HFFc6 (cell line): Measurements from ENCODE around the gene MYOCD. TPM values are rescaled to one million over a fixed set of nuclear protein-coding genes. Genes with fewer than 3 reads are reported as not detected.

Source experiments
- DNase-seq: peaks from one replicate; pipeline ENCODE4 v3.0.0-alpha.2; 2018
- H3K27ac Mint-ChIP-seq: 2 replicates; pipeline ENCODE4 v1.8.0; 2020; ENCODE audit warnings: mild to moderate bottlenecking, mixed read lengths
- H3K27me3 Mint-ChIP-seq: 2 replicates; pipeline ENCODE4 v1.8.0; 2021; ENCODE audit warnings: mild to moderate bottlenecking, moderate library complexity, mixed read lengths; ENCODE audit not compliant: insufficient read depth
- H3K36me3 Mint-ChIP-seq: 2 replicates; pipeline ENCODE4 v1.8.0; 2021; ENCODE audit warnings: low read depth, mixed read lengths
- H3K4me1 Mint-ChIP-seq: 2 replicates; pipeline ENCODE4 v1.8.0; 2020; ENCODE audit warnings: low read depth, mixed read lengths
- H3K4me3 Mint-ChIP-seq: 2 replicates; pipeline ENCODE4 v1.8.0; 2020; ENCODE audit warnings: mild to moderate bottlenecking, moderate library complexity, mixed read lengths
- H3K9me3 Mint-ChIP-seq: 2 replicates; pipeline ENCODE4 v1.8.0; 2020; ENCODE audit warnings: mild to moderate bottlenecking, mixed read lengths
- total RNA-seq, 6 experiments: library from RNA; stranded (reverse); fragmentation: NEBNext Ultra II Directional; extraction: Animal tissue kit (Norgen Biotek cat#: 25700); gene quantifications; 2 replicates in 1 of 6; 3 replicates in 5 of 6; pipeline ENCODE4 v1.2.3, GENCODE V29; 2021
- TF ChIP-seq, protein P1 (sequence below): fragments of 200-600 bp; sonication (generic); IDR thresholded peaks from 2 replicates; pipeline ENCODE4 v1.5.0; 2021; ENCODE audit warnings: antibody characterized with exemption, mild to moderate bottlenecking

MYOCD gene
- total RNA-seq, 6 experiments from 2014 or later, result 6.5 to 8.5 (median 7.1) TPM

DNA sequence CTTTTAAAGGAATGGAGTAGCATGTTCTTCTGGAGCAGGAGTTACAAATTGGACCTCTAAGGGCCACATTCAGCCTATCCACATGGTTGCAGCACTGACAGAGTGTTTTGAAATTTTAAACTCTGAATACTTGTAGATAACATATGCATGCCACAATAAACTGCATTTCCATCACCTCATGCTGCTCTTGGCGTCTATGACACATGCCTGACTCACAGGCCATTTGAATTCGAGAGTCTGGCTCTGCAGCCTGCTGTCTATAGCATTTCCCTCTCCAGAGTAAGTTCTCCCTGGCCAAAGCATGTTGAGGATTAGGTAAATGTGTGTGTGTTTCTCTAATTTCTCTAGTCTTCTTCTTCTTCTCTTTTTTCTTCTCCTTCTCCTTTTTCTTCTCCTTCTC, 28.7 kb upstream of the MYOCD start:
- Mint-ChIP-seq H3K27me3 (no peaks in the 10 kb centered on the region; the same call in 1 of the 2 replicates), H3K9me3 (no peaks in the 10 kb centered on the region), H3K4me3 (peak overlapping the region; percentile 16; the same call in 1 of the 2 replicates), H3K4me1 (peaks cover 33% of the 10 kb centered on the region), H3K27ac (peak overlapping the region; percentile 70), H3K36me3 (peaks cover 6% of the 10 kb centered on the region; the same call in 1 of the 2 replicates)
- TF ChIP-seq, protein P1, sequence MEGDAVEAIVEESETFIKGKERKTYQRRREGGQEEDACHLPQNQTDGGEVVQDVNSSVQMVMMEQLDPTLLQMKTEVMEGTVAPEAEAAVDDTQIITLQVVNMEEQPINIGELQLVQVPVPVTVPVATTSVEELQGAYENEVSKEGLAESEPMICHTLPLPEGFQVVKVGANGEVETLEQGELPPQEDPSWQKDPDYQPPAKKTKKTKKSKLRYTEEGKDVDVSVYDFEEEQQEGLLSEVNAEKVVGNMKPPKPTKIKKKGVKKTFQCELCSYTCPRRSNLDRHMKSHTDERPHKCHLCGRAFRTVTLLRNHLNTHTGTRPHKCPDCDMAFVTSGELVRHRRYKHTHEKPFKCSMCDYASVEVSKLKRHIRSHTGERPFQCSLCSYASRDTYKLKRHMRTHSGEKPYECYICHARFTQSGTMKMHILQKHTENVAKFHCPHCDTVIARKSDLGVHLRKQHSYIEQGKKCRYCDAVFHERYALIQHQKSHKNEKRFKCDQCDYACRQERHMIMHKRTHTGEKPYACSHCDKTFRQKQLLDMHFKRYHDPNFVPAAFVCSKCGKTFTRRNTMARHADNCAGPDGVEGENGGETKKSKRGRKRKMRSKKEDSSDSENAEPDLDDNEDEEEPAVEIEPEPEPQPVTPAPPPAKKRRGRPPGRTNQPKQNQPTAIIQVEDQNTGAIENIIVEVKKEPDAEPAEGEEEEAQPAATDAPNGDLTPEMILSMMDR, result no peak
- peak; percentile 93 for DNase-seq

DNA sequence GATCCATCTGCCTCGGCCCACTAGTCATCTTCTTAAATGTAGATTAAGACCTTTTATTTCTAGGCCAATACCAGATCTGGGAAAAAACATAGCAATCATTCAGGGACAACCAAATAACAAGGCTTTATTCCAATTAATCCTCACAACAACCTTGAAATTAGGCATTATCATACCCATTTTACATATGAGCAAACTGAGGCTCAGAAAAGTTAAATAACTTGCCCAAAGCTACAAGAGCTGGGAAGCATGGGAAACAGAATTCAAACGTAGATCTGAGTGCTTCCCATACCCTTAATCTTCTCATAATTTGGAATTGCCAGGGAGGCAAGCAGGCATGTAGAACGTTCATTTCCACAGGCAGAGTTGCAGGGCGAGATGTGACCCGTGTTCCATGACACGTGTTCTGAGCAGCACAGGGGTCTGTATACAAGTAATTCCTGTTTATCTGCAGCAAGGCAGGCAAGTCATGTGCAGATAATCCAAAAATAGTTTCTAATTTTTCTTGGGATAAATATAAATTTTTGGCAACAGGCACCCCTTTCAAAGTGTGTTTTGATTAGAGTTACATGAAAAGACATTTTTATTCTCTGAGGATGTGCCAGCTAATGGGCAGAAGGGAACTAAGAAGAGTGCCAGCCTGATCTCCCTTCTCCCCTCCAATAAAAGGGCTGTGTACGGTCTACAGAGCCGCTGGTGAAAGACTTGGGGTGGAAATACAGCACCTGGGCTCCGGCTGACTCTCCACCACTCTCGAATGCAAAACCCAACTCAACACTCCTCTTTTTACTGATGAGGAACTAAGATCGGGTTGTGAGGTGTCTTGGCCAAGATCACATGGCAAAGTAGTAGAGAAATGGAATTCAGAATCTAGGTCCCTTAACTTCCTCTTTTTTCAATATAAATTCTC, 27.7 kb upstream of the MYOCD start:
- Mint-ChIP-seq H3K9me3 (no peaks in the 10 kb centered on the region), H3K27me3 (no peaks in the 10 kb centered on the region; the same call in 1 of the 2 replicates), H3K36me3 (peaks cover 6% of the 10 kb centered on the region; the same call in 1 of the 2 replicates), H3K4me1 (peaks cover 33% of the 10 kb centered on the region), H3K27ac (peak overlapping the region; percentile 70), H3K4me3 (no peak overlapping the region)
- no peak for DNase-seq
- TF ChIP-seq, protein P1, result no peak

DNA sequence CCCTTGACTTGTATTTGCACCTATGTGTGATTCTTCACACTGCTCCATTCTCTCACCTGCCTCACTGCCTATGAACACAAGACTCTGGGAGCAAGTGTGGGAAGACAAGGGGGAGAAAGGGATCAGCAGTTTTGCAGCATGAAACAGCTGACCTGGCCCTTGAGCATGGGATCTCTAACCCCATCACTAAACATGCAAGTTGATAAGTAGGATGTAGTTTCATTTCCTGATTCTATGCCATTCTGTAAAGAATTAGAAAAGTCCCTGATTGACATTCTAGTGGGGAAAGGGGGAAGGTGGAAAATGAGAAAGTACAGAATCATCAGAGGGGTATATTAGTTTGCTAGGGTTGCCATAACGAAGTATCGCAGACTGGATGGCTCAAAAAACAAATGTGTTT, 25.3 kb upstream of the MYOCD start:
- H3K9me3 Mint-ChIP-seq, result no peaks in the 10 kb centered on the region
- H3K4me3 Mint-ChIP-seq, result no peak overlapping the region
- H3K36me3 Mint-ChIP-seq, result peaks cover 3% of the 10 kb centered on the region; the same call in 1 of the 2 replicates
- H3K27ac Mint-ChIP-seq, result no peak overlapping the region
- no peaks in the 10 kb centered on the region; the same call in 1 of the 2 replicates for H3K27me3 Mint-ChIP-seq
- H3K4me1 Mint-ChIP-seq, result peaks cover 33% of the 10 kb centered on the region
- TF ChIP-seq, protein P1, result no peak
- no peak for DNase-seq

DNA sequence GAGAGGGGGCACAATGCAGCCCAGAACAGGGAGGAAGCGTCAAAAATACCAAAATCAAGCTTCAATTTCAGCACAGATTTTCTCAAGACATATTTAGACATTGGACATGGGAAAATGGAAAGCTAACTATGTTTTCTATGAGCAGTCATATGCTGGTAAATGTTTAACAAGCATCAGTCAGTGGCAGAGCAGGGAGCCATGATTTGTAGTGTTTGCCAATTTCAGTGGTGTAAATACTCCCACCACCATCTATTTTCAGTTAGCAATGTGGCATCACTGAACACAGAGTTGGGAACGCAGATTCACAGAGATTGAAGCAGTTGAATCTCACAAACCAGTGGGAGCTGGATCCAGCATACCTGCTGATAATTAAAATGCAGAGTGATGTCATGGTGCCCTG, 24.6 kb upstream of the MYOCD start:
- no peaks in the 10 kb centered on the region for H3K36me3 Mint-ChIP-seq
- peaks cover 31% of the 10 kb centered on the region for H3K4me1 Mint-ChIP-seq
- no peak overlapping the region for H3K4me3 Mint-ChIP-seq
- DNase-seq, result no peak
- H3K27me3 Mint-ChIP-seq, result no peaks in the 10 kb centered on the region; the same call in 1 of the 2 replicates
- TF ChIP-seq, protein P1, result no peak
- H3K27ac Mint-ChIP-seq, result no peak overlapping the region
- H3K9me3 Mint-ChIP-seq, result no peaks in the 10 kb centered on the region

DNA sequence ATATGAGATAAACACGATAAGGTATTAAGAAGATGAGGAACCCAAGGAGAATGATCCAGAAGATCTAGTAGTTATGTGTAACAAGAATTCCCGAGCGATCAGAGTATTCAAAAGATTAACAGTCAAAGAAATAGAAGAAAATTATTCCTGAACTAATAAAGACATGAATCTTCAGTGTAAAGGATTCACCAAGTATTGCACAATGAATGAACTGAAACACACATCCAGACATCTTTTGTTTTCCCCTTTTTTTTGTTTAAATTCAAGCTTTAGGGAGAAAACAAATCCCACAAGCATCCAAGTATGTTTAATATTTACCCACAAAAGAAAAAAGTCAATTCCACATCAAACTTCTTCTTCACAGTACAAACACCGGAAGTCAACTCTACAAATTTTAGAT, 23.7 kb upstream of the MYOCD start:
- peaks cover 22% of the 10 kb centered on the region for H3K4me1 Mint-ChIP-seq
- H3K9me3 Mint-ChIP-seq, result no peaks in the 10 kb centered on the region
- no peak for DNase-seq
- no peak overlapping the region for H3K4me3 Mint-ChIP-seq
- no peaks in the 10 kb centered on the region; the same call in 1 of the 2 replicates for H3K27me3 Mint-ChIP-seq
- TF ChIP-seq, protein P1, result no peak
- no peaks in the 10 kb centered on the region for H3K36me3 Mint-ChIP-seq
- no peak overlapping the region for H3K27ac Mint-ChIP-seq
